ENCODE measurements around the gene ZNF683. TPM values are rescaled to one million over a fixed set of nuclear protein-coding genes. Genes with fewer than 3 reads are reported as not detected.
"Not testable (repeated sequence)": the region's sequence is repeated elsewhere in the genome, so short reads cannot be mapped to it uniquely, and the experiment has no call there.

Gene ZNF683
- total and polyA plus RNA-seq, 9 donors = 0.15 to 0.50 (median 0.34) TPM; not detected in 5

DNA sequence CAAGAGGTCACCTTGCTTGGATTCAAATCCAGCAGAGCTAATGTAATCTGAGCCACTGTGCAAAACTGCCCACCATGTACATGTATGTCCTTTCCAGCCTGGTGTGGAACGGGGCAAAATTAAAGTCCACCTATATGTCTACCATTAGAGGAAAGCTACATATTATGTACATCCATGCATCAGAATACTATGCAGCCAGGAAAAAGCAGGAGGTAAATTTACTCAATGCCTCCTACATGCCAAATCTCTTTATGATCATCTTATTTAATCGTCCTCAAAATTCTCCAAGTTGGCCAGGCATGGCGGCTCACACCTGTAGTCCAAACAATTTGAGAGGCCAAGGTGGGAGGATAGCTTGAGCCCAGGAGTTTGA lies 6.3 kb upstream of the ZNF683 start:
- Histone ChIP-seq H3K9me3 (no peaks in the 10 kb centered on the region), H3K4me3 (no peak overlapping the region), H3K36me3 (no peaks in the 10 kb centered on the region), H3K27ac (no peak overlapping the region), H3K4me1 (ENCODE audit: insufficient read depth) (no peaks in the 10 kb centered on the region), H3K27me3 (no peaks in the 10 kb centered on the region)
- intact Hi-C loops (cut with DNase I) = no loop called here
- WGBS, 3 donors = 90 to 93% (median 92%) methylated on average over 3 of the region's 3 CpGs
- DNase-seq = no peak
- TF ChIP-seq, protein P1, sequence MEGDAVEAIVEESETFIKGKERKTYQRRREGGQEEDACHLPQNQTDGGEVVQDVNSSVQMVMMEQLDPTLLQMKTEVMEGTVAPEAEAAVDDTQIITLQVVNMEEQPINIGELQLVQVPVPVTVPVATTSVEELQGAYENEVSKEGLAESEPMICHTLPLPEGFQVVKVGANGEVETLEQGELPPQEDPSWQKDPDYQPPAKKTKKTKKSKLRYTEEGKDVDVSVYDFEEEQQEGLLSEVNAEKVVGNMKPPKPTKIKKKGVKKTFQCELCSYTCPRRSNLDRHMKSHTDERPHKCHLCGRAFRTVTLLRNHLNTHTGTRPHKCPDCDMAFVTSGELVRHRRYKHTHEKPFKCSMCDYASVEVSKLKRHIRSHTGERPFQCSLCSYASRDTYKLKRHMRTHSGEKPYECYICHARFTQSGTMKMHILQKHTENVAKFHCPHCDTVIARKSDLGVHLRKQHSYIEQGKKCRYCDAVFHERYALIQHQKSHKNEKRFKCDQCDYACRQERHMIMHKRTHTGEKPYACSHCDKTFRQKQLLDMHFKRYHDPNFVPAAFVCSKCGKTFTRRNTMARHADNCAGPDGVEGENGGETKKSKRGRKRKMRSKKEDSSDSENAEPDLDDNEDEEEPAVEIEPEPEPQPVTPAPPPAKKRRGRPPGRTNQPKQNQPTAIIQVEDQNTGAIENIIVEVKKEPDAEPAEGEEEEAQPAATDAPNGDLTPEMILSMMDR (IDR thresholded peaks at IDR 0.05) = no peak
- TF ChIP-seq EP300 (IDR thresholded peaks at IDR 0.05) (no peak), POLR2A (IDR thresholded peaks at IDR 0.05) (no peak)

DNA sequence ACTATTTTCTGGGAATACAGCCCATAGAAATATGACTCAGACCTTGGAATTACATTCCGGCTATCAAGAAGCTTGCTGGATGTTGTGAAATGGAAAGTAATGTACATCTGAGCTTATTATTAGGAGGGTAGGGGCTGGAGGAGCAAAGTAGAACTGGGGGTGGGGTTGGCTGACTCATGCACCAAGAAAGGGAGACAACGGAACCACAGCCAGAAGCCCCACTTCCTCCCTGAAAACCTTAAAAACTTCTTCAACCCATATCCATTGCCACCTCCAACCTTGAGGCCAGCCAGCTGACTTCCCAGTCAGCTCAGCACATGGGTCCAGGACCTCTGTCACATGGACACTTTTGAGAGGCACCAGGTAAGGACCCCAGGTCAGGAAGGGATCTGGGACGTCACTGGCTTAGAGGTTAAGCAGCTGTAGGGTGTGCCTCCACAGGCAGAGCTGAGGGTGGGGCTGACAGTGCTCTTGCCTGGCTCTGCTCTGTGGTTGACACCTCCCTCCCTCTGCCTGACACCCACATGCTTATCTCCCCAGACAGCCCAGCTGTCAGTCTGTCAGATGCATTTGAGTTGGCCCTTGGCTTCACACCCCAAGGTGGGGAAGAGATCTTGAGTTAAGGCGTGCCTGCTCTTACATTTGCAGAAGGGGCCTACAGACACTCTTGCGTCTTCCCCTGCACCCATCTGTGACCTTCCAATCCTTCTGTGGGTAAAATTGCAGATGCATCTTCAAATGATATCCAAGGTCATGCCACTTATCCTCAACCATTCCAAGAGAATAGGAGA lies 5.7 kb upstream of the ZNF683 start:
- intact Hi-C loops (cut with DNase I) = no loop called here
- TF ChIP-seq, protein P1 (IDR thresholded peaks at IDR 0.05) = no peak
- TF ChIP-seq EP300 (IDR thresholded peaks at IDR 0.05) = no peak
- no peak for TF ChIP-seq POLR2A (IDR thresholded peaks at IDR 0.05)
- Histone ChIP-seq H3K36me3 (no peaks in the 10 kb centered on the region), H3K9me3 (no peaks in the 10 kb centered on the region), H3K4me3 (no peak overlapping the region), H3K27me3 (no peaks in the 10 kb centered on the region), H3K27ac (no peak overlapping the region), H3K4me1 (ENCODE audit: insufficient read depth) (no peaks in the 10 kb centered on the region)
- no peak for DNase-seq
- whole genome bisulfite sequencing, 3 donors = 33% methylated on average over 5 of the region's 5 CpGs

DNA sequence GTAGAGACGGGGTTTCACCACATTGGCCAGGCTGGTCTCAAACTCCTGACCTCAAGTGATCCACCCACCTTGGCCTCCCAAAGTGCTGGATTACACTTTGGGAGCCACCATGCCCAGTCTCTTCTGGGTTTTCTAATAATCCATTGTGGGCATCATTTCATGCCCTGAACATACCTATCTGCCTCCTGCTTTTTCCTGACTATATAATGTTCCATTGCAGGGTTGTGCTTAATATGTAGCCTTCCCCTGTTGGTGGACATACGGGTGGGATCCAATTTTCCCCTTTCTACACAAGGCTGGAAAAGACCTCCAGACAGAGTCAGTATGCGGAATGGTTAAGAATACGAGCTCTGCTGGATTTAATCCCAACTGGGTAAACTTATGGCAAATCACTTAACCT lies 3.5 kb upstream of the ZNF683 start:
- DNase-seq = no peak
- H3K36me3 ChIP-seq = no peaks in the 10 kb centered on the region
- no peak overlapping the region for H3K4me3 ChIP-seq
- no peaks in the 10 kb centered on the region for H3K4me1 ChIP-seq (ENCODE audit: insufficient read depth)
- no peak overlapping the region for H3K27ac ChIP-seq
- TF ChIP-seq POLR2A (IDR thresholded peaks at IDR 0.05) = no peak
- TF ChIP-seq, protein P1 (IDR thresholded peaks at IDR 0.05) = no peak
- intact Hi-C loops (cut with DNase I) = no loop called here
- WGBS, 3 donors = 90 to 93% (median 92%) methylated on average over 4 of the region's 4 CpGs
- H3K27me3 ChIP-seq = no peaks in the 10 kb centered on the region
- H3K9me3 ChIP-seq = no peaks in the 10 kb centered on the region

DNA sequence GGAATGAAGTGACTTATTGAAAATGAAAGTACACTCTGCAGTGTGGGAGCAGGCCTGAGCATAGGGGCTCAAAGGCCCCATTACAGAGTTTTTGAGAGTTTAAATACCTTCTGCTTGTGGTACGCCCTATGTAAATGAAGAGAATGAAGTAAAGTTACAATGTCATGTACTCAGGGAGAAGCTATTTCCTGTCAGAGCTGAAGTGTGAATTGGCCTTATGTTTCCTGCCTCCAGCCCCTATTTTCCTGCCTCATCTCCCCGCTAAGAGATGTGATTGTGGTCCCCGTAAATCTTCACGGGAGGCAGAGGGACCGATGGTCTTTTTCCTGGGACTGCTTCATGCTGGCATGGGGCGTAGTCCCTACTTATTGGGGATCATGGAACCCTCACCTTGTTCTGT lies 2.5 kb upstream of the ZNF683 start:
- no peaks in the 10 kb centered on the region for H3K27me3 ChIP-seq
- WGBS, 3 donors = 58 to 69% (median 67%) methylated on average over 6 of the region's 6 CpGs
- no peaks in the 10 kb centered on the region for H3K36me3 ChIP-seq
- no peak for DNase-seq
- peaks cover 0 to 4% of the 10 kb centered on the region in 2 donors for H3K9me3 ChIP-seq
- intact Hi-C loops (cut with DNase I) = no loop called here
- H3K4me3 ChIP-seq = no peak overlapping the region
- no peaks in the 10 kb centered on the region for H3K4me1 ChIP-seq (ENCODE audit: insufficient read depth)
- TF ChIP-seq POLR2A (IDR thresholded peaks at IDR 0.05) (no peak), EP300 (IDR thresholded peaks at IDR 0.05) (no peak)
- TF ChIP-seq, protein P1 (IDR thresholded peaks at IDR 0.05) = no peak
- H3K27ac ChIP-seq = no peak overlapping the region

DNA sequence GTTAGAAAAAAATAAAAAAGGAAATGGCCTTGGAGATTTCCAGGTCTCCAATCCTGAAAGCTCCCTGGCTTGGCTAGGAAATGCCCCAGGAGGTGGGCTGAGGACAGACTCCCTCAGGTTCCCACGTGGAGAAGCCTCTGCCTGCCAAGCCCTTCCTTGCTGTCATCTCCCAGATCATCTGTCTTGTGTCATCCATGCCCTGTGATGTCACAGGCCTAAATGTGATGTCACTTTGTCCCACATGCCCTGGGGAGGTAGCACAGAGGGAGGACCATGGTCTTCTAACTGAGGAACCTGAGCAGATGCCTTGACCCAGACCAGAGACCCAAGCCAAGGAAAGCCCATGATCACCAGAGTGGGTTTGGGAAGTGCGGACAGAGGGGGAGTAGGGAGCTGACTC lies 1.8 kb upstream of the ZNF683 start:
- H3K4me1 ChIP-seq (ENCODE audit: insufficient read depth); H3K27me3 ChIP-seq; H3K27ac ChIP-seq; H3K36me3 ChIP-seq; H3K9me3 ChIP-seq; intact Hi-C loops (cut with DNase I); DNase-seq; H3K4me3 ChIP-seq: not testable (repeated sequence)
- 42 to 45% (median 44%) methylated on average over 2 of the region's 2 CpGs for WGBS, 3 donors
